Uterus (tissue), 2 donors: ENCODE measurements around the gene HRH3.

Experiments
- POLR2A ChIP-seq, 2 donors: fragments of 450-650 bp; IDR thresholded peaks; one replicate each; pipeline ENCODE4 v1.6.1; 2016; ENCODE audit warnings: antibody characterized with exemption in 2 of 2, mild to moderate bottlenecking in 1 of 2, moderate library complexity in 1 of 2
- TF ChIP-seq, protein P1 (sequence below), 4 experiments: fragments of 200-600 bp in 2 of 4; fragments of 450-650 bp in 2 of 4; sonication (generic) in 2 of 4; IDR thresholded peaks; one replicate each; pipeline ENCODE4 v1.5.1; 2016 to 2019; ENCODE audit warnings: antibody characterized with exemption in 4 of 4, mild to moderate bottlenecking in 2 of 4, moderate library complexity in 1 of 4

DNA sequence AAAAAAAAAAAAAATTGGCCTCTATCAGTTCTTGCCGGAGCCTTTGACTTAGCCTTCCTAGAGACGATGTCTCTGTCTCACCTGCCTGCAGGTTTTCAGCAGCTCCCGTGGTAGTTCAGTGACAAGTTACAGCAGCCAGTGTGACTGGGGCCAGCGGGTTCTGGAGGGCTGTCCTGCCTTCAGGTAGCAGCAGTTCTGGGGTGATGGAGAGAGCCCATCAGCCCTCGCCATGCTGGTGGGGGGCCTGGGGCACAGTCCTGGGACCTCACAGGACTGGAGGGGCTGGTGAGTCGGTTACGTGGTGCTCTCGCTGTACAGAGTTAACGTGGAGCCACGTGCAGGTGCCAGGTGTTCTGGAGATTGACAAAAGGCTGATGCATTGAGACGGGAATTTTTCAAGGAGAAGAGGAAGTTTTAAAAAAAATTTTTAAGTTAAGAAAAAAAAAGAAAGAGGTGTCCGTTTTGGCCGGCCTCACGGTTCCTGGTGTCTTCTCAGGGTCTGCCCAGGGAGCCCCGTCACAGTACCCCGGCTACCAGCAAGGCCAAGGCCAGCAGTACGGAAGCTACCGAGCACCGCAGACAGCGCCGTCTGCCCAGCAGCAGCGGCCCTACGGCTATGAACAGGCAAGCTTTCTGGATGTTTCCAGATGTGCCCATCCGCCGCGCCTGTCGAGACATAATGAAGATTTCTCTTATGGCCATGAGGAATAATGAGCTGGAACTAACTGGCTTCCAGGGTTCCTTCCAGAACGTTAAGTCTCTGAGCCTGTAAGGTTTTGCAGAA, 45.9 kb downstream of the HRH3 start:
- TF ChIP-seq, protein P1, sequence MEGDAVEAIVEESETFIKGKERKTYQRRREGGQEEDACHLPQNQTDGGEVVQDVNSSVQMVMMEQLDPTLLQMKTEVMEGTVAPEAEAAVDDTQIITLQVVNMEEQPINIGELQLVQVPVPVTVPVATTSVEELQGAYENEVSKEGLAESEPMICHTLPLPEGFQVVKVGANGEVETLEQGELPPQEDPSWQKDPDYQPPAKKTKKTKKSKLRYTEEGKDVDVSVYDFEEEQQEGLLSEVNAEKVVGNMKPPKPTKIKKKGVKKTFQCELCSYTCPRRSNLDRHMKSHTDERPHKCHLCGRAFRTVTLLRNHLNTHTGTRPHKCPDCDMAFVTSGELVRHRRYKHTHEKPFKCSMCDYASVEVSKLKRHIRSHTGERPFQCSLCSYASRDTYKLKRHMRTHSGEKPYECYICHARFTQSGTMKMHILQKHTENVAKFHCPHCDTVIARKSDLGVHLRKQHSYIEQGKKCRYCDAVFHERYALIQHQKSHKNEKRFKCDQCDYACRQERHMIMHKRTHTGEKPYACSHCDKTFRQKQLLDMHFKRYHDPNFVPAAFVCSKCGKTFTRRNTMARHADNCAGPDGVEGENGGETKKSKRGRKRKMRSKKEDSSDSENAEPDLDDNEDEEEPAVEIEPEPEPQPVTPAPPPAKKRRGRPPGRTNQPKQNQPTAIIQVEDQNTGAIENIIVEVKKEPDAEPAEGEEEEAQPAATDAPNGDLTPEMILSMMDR (IDR thresholded peaks at IDR 0.05): no peak
- TF ChIP-seq POLR2A (IDR thresholded peaks at IDR 0.05): no peak
